Glomerular endothelial cell (primary cell): Measurements from ENCODE around the gene KDELR3. TPM values are rescaled to one million over a fixed set of nuclear protein-coding genes. Genes with fewer than 3 reads are reported as not detected.

Experiments used
- DNase-seq: peaks from one replicate; pipeline ENCODE4 v3.0.0-alpha.2; 2011; ENCODE audit warnings: low read depth, low spot score; ENCODE audit errors: extremely low read depth
- total RNA-seq: library from RNA; depleted of rRNA; stranded (reverse); fragments of >200 nt; gene quantifications from 2 replicates; pipeline ENCODE4 v1.2.3, GENCODE V29; 2015

Gene KDELR3
- total RNA-seq, 1 donor from 2014 or later = 61.1 TPM

DNA sequence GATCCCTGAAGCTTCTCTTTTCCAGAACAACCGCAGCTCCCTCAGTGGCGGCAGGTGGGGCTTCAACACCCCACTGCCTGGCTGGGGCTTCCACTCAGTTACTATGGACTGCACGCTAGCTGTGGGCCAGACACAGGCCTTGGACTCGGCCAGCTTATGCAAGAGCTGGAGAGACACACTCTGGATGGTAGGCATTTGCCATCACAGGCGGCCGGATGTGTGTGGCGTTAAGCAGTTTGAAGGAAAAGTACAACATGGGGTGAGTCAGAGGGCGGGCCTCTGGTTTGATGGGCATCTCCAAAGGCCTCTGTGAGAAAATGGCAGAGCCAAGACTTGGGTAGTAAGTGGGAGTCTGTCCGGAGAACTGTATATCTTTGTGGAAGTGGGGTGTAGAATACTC lies 30.5 kb upstream of the KDELR3 start:
- no peak for DNase-seq

DNA sequence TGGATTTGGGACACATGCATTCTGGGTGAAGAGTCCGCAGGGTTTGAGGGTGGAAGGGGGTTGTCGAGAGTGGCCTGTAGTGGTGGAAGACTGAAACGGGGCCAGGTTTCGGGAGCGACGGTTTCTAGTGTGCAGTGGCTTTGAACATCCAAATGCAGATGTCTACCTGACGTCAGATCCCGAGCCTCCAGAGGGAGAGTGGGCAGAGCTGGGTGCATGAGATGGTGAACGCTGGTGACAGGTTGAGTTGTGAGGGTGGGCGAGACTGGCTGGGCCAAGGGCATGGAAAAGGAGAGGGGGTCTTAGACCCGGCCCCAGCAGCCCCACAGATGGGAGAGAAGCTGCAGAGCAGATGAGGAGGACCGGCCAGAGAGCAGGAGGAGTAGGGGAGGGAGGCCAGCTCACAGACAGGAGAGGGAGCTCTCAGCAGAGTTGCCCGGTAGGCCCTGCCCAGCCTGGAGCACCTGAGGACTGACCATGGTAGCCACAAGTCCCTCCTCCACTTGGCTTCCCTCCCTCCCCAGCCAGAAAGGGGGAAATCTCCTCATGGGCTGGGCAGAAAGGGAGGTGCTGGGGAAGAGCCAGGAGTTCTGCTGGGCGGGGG lies 27.0 kb upstream of the KDELR3 start:
- no peak for DNase-seq

DNA sequence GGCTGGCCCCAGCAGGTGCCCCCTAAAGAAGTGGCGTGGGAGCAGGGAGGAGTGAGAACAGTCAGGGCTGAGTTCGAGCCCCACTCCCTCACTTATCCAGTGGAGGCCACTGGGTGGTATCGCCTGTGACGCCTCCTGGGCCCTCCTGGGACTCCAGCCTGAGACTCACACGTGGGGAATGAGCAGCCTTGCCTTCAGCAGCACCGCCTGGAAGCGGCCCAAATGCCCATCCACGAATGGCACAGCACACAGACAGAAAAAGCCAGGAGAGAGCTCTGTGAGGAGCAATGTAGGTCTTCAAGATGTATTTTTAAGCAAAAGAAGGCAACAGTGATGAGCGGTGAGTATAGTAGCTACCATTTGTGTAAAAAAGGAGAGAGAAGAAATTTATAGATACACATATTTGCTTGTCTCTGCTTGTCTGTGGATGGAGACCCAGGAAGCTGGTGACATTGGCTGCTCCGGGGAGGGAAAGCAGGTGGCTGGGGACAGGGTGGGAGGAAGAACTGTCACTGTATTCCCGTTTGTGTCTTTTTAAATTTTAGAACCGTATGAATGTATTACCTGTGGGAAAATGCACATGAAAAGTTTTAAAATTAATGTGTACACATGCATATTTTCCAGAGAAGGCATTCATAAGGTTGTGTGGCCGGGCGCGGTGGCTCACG lies 26.1 kb upstream of the KDELR3 start:
- DNase-seq = no peak

DNA sequence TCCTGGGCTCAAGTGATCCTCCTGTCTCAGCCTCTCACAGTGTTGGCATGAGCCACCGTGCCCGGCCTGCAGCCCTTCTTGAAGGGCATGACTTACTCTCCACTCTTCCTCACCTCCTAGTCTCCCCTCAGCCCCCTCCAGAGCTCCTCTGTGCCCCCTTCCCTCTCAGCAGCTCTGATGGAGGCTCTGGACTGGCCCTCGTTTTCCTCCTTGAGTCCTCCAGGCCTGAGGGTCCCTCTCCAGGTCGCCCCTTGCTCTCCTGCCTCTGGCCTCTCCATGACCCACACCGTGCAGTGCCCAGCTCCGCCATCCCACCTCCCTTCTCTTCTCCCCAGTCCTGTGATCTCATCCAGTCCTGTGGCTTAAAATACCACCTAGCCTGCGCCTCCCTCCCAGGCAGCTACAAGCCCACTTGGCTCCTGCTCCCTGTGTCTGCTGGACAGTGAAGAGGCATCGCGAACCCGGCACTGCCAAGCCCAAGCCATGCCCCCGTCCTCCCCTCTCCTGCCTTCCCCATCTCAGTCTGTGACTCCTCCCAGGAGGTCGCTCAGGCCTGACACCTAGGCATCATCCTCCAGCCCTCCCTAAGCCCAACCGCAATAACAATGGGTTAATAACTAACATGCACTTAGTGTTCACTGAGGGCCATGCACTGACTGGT lies 24.8 kb upstream of the KDELR3 start:
- DNase-seq = no peak

DNA sequence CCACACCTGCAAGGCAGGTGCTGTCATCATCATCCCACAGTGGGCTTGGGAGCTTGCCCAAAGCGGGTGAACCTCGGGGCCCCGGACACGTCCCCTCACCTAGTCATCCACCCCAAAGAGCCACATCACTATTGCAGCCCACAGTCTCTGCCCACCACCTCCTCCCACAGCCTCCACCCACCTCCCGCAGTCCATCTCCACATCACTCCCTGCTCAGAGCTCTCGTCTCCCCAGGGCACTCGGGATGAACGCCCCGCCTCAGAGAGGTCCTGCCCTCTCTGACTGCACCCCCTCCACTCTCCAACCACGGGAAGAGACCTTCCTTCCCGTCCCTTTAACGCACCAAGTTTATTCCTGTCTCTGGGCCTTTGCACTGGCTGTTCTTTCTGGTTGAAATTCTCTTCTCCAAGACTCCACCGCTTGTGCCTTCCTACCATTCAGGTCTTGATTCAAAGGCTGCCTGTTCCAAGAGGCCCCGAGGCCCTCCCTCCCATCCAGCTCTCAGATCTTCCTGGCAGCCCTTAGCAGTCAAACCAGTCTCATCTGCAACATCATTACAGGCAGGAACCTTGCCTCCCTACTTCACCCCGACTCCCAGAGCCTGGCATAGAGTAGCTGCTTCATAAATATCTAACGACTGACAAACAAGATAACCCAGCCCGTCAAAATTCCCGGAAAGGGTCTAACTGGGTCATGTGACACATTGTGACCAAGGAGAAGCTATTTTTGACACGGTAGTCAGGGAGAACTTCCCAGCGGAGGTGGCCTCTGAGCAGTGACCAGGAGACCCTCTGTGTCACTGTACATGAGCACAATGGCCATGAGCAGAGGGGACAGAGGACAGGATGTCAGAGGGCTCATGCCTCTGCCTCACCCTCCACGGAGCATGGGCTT lies 24.0 kb upstream of the KDELR3 start:
- DNase-seq = no peak

DNA sequence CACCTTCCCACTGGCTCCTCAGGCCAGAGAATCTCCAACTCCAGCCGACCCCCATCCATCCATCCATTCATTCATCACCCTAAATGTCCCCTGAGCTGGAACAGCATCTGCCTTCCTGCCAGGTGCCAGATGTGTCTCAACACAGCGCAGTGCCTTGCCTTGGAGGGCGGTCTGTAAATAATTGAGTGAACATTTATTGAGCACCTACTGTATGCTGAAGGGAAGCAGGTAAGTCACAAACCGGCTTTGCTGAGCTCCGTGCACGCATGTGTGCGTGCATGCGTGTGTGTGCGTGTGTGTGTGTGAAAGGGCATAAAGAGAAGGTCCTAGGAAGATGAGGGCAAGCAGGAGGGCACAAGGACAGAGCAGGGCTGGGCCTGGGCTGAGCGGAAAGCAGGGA lies 23.1 kb upstream of the KDELR3 start:
- no peak for DNase-seq

DNA sequence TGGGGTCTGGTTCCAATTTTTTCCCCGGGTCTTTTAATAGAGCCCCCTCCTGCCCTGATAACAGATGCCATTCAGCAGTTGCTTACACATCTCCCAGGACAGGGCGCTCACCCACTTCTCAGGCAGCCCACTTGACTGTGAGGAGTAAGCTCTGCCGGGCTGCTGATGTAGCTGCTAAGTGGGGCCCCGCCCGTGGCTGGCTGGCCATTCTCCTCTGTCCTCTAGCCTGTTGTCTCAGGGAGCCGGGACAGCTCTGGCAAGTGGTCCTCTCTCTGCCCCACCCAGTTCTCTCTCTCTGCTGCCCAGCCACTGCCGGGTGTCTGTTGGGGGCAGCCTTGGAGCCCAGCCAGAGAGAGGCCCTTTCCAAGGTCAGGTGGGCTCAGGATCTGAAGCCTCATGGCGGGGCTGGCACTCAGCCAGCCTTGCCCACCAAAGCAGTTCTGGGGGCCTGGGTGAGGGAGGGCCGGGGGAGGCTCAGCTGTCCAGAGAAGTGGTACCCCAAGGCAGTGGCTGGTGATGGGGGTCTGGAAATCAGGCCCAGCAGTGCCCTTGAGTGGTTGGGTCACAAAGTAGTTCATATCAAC lies 21.8 kb upstream of the KDELR3 start:
- no peak for DNase-seq

DNA sequence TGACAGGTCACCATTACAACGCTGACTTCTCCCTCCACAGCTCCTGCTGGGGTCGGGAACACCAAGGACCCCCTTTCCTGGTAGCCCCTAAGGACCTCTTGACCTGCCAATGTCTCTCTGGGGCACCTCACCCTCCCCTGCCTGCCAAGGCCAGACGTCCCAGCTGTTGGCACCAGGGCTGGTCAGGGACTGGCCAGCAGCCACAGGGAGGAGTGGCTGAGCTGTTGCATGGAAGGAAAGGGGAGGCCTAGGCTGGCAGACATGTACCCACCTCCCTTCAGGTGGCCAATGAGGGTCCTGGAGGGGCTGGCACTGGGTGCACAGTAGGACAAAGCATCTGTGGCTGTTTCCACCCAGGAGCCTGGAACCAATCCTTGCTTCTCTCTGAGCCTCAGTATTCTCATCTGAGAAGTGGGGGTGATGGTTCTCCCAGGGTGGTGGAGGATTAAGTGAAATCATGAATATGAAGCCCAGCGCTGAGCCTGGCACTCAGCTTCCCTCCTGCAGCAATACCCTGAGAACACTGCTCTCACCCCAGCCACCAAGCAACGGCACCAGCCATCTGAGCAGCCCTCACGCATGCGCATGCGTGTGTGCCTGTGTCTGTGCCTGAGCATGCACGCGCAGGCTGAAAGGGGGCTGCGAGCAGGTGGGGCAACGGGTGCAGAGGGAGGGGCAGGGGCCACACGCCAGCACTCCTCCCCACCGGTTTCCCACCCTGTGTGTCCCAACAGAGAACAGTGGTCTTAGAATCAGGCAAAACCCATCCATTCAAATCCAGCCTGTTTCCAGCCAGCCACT lies 18.8 kb upstream of the KDELR3 start:
- no peak for DNase-seq

DNA sequence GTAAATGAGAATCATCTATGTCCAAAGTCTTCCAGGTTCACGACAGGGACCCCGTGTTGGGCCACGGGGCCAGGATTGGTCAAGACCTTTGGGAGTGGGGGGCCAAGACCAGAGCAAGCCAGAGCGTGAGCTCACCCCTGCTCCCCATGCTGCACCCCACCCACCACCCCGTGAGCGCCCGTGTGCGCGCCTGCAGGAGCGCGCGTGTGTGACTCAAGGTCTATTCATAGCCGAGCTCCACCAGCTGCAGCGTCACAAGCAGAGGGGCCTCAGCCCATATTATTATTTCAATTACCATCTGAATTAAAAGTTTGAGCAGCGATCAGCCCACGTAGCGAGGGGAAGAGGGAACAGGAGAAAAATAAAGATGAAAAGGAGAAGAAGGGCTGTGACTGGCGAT lies 18.1 kb upstream of the KDELR3 start:
- DNase-seq = no peak

DNA sequence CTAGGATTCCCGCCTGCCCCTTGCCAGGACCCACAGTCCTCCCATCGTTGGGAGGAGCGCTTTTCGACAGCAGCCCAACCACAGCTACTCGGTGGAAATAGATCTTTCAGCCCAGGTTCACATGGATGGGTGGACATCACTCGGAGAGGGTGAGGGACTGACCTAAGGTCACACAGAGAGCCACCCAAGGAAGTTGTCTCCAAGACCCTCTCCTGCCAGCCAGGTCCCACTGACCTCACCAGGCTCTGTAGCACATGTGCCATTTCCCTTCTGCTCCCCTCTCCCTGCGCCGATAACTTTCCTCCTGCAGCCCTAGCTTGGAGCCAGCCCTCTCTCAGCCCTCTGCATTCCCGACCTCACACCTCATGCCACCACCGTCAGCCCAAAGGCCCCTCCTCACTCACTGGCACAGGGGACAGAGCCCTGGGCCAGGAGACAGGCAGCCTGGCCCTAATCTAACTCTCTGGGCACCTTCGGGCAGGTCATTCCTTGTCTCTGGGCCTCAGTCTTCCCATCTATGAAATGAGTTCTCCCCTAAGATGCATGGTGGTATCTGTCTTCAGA lies 17.6 kb upstream of the KDELR3 start:
- no peak for DNase-seq

DNA sequence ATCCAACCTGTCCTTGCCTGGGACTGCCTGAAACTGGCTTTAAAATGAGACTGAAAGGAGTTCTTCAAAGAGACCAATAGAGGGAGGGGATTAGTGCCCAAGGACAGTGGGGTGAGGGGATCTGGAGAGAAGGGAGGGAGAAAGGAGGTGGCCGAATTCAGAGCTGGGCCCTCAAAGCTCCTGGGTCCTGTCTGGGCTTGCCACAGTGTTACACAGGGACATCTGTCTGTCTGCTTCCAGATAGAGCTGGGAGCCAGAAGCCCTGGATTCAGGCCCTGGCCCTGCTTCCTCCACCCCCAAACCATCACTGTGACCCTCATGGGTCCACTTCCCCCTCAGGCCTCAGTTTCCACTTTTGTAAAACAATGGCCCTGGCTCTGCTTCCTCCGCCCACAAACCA lies 16.5 kb upstream of the KDELR3 start:
- no peak for DNase-seq

DNA sequence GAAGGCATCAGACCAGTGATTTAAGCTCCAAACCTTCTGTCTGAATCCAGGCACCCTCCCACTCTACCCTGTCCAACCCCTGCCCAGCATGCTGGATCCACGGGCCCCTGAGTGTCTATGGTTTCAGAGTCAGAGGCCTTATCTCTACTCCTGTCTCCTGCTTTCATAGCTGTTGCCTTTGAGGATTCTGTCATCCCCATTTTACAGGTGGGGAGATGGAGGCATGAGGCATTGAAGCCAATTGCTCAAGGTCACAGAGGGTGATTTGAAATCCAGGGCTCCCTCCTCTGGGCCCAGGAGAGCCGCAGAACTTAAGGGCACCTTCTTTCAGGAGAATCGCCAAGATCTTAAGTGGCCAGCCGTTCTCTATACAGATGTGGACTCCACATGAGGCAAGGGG lies 16.0 kb upstream of the KDELR3 start:
- DNase-seq = no peak

DNA sequence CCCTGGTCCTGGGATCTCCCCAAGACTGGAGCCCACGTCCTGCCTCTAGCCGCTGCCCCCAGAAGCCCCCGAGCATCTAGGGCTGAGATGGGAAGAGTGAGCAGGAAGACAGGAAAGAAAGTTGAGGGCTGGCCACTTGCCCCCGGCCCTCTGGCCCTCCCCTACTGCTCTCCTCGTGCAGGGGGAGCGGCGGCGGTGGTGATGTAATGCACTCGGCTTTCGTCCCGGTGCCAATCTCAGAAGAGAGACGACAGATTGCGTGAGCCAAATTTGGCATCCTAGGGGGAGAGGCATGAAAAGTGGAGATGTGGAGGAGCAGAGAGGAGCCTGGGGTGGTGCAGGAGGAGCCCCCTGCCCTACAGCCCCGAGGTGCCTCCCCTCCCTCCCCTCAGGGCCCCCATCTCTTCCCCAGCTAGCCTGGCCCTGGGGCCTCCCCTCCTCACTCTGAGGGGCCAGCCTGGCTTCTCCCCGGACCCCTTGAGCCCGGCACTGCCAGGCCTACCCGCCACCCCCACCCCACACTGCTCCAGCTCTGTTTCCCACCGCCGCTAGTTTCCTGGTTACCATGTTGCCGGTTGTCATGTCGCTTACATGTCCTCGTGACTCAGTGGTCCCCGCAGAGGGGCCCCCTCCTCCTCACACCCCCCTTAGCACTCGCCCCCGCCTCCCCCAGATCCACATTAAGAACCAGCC lies 15.4 kb upstream of the KDELR3 start:
- no peak for DNase-seq

DNA sequence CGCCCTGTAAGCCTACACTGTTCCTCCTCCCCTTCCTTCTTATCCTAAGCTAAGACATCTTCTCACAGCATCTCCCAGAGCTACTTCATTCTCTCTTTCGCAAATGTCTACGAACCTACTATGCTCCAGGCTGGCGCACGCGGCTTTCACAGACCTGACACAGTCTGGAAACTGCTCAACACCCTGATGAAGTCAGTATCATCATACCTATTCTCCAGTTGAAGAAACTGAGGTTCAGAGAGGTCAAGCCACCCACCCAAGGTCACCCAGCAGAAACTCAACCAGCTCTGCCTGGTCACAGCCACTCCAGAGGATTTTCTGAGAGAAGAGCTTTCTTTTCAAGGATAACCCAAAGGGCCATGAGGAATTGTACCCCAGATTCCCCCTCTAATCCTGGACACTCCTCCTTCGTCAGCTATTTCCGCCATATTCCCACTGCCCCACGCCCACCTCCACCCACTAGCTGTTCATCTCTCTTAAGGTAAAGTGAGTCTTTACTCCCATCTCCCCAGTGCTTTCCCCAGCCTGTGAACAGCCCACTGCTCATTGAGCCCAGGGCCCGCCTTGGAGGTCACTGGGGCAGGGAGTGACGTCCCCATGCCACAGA lies 14.7 kb upstream of the KDELR3 start:
- no peak for DNase-seq

DNA sequence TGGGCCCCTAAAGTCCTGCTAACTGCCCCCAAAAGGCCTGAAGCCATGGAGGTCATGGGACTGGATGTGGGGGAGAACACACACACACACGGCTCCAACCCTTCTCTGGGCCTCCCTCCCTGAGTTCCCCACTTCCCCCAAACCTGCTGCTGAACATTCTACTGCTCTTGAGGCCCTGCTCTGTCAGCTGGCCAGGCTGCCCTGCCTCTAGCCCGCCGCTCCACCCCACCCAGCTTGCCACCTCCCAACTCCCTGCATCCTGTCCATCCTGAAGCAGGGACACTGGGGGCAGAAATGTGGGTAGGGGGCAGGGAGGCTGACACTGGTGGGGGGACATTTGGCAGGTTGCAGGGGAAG lies 13.9 kb upstream of the KDELR3 start:
- DNase-seq = no peak

DNA sequence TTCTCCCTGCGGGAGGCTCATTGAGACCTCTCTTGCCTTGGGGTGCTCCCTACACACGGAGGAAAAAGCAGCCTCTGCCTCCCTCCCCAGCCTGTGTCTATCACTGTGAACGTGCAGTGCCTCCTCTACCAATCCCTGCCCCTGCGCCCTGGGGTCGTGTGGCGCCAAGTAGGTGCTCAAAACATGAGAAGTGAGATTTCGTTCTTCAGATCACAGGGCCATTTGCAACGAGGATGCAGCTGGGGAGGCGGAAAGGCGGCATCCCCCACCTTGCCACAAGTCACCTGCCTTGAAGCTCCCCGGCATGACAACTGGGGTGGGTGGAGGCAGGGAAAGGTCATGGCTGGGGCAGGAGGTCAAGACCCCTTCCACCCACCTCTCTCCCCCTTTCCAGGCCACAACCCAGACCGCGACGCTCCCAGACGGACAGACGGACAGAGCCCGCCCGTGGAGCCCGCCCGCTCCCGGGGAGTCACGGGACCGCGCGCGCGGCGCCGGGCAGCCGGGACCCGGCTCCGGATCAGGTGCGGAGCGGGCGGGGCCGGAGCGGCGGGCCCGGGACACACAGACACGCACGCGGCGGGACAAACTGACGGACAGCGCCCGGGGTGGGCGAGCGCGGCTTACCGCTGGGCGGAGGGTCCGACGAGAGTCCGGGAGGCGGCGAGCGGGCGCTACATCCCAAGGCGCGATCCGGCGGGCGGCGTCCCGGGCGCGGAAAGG lies 13.4 kb upstream of the KDELR3 start:
- no peak for DNase-seq

DNA sequence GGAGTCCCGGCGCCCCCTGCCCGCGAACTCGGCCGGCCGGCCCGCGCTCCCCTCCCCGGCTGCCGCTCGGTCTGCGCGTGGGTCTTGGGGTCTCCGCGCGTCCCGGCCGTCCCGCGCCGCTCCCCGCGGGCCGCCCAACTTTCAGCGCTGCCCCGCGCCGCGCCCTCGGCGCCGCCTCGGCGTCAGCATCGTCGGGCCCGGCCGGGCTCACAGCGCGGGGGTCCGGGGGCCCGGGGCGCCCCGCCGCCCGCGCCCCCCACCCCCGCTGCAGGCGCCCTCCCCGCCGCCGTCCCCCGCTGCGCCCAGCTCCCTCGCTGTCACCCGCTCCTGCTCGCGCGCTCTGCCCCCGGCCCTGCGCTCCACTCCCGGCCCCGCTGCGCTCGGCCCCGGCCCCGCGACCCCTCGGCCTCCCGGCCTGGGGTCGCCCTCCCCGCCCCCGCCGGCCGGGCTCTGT lies 12.8 kb upstream of the KDELR3 start, which contains the start of gene KCNJ4:
TSS of gene KCNJ4 (minus strand) at position 124 of the 454 bp plus-strand sequence. CDS start 27,067 bp downstream, outside the sequence.
- no peak for DNase-seq
